CD4-positive, alpha-beta T cell treated with Interleukin-6 for 4 hours (primary cell): Measurements from ENCODE around the gene SUGP1.
"Not testable (repeated sequence)": the region's sequence is repeated elsewhere in the genome, so short reads cannot be mapped to it uniquely, and the experiment has no call there.

Source experiments
- DNase-seq: peaks from one replicate; pipeline ENCODE4 v3.0.0-alpha.2; 2020; ENCODE audit warnings: mixed read lengths

Gene SUGP1

DNA sequence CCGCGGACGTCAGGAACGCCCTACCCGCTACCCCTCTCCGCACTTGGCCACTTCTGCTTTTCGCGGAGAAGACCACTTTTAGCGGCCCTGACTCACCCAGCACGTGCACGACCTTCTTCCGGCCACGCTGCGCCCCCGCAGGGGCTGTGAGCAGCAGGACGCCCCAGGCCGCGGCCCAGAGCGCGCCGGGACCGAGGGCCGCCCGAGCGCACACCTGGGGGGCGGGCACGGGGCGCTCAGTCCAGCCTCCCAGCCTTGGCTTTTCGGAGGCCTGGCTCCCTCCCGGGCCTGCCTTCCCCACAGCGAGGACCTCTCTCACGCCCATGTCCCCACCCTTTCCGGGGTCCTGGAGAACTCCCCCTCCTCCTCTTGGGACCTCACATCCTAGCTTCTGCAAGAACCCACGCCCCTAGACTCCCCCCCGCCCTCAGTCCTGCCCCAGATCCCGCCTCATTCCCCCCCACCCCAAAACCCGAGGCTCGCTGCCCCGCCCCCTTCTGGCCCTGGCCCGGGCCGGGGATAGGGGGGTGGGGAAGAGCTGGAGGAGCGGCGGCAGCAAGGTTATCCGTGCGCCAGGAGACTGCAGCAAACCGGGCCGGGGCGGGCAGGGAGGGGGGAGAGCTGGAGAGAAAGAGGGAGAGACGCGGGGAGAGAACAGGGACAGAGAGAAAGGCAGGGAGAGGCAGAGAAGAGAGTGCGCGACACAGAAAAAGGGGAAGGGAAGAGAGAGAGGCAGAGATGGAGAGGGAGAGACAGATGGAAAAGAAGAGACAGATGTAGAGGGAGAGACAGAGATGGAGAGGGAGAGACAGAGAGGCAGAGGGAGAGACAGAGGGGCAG is 58.7 kb downstream of the SUGP1 start:
- DNase-seq, result no peak

DNA sequence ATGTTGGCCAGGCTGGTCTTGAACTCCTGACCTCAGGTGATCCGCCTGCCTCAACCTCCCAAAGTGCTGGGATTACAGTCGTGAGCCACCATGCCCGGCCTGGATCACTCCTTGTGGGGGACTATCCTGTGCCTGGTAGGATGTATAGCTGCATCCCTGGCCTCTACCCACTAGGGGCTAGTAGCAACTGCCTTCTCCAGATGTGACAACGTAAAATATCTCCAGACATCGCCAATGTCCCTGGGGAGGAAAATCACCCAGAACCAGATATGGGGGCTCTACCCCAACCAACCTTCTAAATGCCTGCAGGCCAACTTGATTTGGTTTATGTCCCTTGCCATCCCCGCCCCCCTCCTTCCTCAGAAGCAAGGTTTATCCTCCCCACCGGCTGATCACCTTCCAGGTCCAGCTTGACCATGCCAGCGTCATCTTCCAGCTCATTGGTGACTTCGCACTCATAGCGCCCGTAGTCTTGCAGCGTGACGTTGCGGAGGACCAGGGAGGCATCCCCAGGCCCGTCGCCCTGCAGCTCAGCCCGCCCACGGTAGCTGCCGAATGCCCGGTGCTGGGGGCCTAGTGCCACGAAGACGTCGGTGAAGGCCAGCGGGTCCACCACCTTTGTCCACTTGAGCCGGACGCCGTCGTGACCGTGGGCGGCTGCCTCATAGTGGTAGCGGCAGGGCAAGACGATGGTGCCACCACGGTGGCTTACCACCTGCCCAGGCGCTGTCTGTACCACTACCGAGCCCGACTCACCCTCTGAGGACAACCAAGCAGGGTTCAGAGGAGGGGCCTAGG is 59.7 kb downstream of the SUGP1 start:
- DNase-seq, result no peak

DNA sequence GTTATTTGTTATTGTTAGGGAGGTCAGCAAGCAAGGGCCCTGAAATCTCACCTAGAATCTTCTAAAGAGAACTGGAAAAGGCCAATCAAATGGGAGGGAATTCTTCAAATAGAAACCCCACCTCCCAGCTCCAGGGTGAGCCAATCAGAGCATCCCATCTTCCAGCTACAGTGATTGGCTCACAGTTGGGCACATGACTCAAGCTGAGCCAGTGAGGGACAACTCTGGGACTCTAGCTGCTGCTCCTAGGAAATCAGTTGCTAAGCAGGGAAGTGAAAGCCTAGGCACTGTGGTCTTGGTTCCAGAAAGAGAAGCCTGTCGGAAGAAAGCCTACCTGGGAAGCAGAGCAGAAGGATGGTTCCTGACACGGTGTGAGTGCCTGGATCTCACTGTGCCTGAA is 60.6 kb downstream of the SUGP1 start:
- DNase-seq, result no peak

DNA sequence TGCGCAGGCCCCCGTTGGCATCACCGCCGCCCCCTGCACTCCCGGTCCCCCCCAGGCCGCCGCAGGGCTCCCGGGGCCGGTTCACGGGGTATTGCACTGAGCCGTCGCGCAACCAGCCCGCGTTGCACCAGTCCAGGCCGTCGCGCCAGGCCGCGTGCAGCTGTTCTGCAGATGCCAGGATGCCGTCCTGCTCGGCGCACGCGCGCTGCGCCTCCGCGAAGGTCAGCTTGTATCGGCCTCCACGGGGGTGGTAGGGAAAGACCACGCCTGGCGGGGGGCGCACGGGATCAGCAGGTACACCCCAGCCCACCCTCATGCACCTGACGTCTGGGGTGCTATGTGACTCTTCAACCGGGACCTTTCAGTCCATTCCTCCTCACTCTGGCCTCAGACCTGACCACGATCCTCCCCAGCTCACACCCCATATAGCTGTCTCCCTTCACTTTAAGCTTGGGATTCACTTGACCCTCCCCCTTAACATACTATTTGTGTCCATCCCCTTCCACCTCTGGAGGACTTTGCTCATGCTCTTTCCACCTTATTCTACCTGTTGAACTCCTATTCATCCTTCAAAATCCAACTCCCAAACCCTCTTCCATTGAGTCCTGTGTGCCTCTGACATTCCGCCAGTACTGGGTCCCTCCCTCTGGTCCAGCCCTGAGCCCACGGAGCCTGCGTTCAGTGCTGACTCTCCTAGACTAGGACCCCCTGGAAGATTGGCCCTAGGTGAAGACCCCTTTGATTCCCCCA is 61.5 kb downstream of the SUGP1 start:
- DNase-seq, result no peak

DNA sequence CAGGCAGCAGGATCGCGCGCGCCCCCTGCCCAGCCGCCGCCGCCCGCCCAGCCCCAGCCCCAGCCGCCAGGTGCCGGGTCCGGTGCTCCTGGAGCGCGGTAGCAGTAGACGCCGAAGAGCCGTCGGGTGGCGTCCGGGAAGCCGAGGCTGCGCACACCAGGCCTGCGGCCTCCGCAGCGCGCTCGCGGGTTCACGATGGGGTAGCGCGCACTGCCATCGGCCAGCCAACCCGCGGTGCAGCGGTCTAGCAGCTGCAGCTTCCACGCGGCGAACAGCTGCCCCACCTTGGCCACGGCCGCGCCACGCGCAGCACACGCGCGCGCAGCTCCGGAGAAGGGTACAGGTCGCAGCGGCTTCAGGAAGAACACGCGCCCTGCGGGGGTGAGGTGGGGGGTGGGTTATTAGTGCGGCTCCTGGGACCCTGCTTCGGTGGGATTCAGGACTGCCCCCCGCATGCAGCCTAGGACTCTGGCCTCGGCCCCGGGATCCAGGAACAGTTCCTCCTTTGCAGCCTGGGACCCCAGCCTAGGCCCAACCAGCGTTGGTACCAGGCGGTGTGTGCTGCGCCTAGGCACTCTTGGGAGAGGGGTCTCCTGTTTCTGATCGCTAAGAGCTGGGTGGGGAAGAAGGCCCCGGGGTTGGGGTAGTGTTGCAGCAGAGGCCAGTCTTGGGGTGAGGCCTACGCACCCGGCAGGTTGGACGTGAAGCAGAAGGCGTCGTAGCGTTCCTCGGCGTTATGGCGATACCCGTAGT is 62.3 kb downstream of the SUGP1 start:
- DNase-seq, result no peak

DNA sequence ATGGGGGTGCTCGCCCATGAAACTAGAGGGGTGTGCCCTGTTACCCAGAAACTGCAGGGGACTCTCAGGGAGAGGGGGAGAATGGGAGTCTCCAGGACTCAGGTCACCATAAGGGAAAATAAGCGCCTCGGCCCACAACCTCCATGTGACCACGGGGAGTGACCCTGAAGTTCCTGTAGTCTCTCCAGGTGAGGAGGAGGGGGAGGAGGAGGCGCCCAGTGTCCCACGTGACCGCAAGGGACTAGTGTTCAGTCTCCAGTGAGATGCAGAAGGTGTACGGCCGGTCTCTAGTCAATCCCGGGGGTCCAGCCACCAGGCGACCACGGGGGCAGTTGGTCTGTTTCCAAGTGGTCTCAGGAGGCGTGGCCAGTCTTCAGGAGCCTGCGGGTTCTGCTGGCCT is 63.2 kb downstream of the SUGP1 start:
- DNase-seq, result no peak

DNA sequence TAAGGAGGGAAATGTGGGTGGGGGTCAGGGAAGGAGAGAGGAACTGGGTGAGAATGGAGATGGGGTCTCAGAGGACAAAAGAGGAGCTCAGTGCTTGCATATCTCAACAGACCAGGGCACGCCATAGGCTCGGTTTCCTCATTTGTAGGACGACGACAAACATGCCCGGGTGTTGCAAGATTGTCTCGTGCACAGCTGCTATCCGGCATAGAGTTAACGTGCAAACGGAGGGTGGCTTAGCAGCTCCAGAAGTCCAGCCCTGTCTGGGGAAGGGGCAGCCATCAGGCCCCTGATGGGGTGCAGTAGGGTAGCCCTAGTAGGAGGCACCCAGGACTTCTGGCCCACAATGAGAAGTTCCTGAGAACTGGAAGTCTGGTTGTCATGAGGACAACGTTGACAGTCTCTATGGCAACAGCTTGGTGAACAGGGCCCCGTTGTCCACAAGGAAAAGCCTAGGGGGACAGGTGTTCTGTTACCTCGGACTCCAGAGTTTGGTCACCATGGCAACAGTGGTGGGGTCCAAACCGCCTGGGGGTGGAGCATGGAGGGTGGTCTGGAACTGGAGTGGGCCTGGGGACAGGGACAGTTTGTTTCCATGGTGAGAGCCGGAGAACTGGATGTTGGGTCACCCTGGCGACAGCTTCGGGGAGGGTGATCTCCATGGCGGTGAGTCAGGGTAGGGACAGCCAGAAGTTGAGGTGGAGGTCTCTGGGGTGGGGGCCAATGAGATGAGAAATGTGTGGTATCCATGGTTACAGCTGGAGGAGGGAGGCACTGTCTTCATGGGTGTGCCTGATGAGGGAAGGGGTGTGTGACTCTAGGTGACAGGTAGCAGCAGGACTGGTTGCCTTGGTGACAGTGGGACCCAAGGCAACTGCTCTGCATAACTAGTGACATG is 64.0 kb downstream of the SUGP1 start:
- DNase-seq, result no peak

DNA sequence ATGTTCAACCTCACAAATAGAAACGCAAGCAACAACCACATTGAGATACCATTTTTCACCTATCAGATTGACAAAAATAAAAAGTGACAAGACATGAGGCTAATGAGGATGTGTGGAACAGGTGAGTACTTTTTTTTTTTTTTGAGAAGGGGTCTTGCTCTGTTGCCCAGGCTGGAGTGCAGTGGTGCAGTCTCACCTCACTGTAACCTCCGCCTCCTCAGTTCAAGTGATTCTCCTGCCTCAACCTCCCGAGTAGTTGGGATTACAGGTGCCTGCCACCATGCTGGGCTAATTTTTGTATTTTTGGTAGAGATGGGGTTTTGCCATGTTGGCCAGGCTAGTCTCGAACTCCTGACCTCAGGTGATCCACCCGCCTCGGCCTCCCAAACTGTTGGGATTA is 66.9 kb downstream of the SUGP1 start:
- DNase-seq, result not testable (repeated sequence)

DNA sequence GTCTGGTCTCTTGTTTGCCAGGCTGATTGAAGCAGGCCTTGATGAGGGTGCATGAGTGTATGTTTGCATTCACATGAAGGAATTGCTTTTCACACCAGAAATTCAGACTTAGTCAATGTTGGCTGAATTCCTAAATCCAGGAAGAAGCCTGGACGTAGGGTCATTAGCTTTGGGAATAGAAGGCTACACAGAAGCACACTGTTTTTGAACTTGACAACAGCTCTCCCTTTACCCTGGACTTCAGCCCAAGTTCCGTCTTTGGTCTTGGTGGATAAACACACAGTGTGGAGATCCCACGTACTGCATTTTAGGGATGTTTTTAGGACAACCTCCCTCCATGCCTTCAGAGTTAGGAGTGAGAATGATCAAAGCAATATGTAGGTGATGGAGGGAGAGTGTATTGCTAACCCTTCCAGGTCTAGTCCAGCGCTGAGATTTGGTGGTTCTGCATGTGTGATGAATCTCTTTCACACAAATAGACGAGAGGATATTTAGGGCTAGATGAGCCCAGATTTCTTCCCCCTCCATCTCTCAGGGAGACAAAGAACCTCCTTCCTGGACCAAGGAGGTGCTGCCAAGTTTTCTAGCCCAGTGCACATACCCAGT is 70.0 kb downstream of the SUGP1 start:
- no peak for DNase-seq

DNA sequence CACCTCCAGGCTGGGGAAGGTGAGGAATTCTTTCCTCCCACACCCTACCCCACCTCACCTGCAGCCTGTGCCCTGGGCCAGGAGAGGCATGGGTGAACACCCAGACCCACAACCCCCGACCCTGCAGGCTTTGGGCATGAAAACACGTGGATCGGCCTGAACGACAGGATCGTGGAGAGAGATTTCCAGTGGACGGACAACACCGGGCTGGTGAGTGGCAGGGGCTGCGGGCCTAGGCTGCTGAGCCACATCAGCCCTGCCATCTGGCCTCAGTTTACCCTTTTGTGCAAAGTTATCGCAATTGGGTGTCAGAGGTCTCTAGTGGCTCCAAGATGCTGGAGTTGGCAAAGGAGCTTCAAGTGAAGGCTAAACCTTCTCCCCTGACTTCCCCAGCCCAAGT is 79.8 kb downstream of the SUGP1 start:
- DNase-seq, result no peak

DNA sequence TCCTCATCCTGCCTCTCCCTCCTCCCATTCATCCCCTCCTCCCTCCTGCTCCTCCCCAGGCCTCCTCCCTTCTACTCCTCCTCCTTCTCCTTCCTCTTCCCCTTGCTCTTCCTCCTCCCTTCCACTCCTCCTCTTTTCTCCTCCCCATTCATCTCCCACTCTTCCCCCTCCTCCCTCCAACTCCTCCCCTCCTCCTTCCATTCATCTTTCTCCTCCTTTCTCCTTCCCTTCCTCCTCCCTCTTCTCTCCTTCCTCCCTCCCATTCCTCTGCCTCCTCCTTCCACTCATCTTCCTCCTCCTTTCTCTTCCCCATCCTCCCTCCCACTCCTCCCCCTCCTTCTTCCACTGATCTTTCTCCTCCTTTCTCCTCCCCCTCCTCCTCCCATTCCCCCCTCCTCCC is 80.6 kb downstream of the SUGP1 start:
- DNase-seq, result no peak

DNA sequence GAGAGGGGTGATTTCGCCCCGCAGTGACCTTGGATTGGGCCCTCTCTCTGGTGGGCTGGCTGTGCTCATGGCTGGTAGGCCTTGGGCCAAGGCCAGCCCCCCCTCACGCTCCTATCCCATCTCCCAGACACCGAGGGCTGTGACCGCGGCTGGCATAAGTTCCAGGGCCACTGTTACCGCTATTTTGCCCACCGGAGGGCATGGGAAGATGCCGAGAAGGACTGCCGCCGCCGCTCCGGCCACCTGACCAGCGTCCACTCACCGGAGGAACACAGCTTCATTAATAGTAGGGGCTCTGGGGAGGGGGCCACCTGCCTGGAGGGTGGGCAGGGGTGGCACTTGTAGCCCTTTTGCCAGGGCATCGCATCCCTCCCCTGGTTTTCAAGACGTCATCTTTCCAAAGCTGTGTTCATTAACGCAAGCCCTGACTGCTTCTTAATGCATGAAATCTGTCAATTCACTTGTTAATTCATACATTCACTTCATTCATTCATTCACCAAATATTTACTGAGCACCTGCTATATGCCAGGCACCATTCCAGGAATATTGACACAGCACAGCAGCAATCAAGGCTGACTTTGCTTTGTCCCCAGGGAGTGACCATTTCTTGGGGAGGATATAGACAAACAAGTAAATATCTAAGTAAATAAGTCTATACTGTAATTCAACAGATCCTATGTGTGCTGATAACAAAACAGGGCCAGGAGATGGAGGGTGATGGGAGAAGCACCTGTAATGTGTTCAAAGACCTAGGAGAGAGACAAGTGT is 82.0 kb downstream of the SUGP1 start:
- DNase-seq, result no peak

DNA sequence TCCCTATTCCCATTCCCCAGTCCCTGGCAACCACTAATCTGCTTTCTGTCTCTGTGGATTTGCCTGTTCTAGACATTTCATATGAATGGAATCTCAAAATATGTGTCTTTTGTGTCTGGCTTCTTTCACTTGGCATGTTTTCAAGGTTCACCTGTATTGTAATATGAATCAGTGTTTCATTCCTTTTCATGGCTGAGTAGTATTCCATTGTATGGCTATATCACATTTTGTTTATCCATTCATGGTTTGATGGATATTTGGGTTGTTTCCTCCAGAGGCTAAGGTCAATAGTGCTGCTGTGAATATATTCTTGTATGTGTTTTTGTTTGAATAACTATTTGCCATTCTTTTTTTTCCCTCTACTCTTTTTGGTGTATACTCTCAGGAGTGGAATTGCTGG is 84.1 kb downstream of the SUGP1 start:
- DNase-seq, result no peak

DNA sequence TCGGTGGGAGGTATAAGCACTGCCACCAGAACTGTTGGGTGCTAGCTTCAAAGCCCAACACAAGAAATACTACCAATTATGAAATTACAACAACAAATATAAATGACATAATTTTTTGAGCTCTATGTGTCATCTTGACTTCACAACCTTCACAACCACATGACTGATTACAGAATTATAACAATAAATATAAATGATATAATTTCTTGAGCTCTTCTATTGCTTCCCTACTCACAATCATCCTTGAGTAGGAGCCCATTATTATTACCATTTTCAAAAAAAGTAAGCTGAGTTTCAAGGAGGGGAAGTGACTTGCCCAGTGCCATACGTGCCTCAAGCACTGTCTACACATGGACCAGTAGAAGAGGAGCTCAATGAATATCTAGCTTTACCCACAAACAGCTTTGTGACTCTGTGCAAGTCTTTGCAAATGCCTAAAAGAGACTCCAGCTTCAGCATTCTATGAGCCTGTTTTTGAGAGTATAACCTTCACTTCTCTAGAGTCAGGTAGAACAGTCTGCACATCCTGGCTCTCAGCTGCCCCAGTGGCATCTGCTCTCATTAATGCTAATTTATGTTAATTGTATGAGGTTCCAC is 86.0 kb downstream of the SUGP1 start:
- no peak for DNase-seq

DNA sequence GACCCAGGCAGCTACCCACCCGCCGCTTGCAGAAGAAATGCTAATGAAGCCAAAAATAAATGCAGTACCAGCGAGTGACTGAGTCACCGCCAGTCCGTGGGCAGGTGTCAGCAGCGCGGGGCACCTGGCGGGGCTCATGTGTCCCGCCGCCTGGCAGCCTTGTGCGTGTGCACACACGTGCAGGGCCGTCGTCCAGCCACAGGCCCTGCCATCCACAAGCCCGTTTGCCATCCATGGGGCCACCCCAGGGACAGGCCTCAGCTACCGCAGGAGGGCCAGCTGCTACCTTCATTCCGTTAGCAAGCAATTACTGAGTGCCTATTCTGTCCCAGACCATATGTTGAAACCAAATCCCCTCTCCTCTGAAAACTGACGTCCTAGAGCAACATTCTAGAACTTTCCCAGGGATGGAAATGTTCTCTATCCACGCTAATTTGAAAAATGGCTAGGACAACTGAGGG is 88.0 kb downstream of the SUGP1 start:
- no peak for DNase-seq

DNA sequence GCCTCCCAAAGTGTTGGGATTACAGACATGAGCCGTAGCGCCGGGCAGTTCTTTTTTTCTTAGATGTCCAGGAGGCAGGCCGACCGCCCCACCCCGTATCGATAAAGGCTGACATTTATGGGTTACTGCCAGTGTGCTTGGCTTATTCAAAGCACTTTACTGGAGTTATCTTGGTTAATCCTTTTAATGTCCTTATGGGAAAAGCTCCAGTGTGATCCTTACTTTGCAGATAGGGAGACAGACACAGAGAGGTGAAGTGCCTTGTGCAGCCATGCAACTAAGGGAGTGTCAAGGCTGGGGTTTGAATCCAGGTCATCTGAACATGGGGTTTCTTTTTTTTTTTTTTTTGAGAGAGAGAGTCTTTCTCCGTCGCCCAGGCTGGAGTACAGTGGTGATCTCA is 89.3 kb downstream of the SUGP1 start:
- no peak for DNase-seq

DNA sequence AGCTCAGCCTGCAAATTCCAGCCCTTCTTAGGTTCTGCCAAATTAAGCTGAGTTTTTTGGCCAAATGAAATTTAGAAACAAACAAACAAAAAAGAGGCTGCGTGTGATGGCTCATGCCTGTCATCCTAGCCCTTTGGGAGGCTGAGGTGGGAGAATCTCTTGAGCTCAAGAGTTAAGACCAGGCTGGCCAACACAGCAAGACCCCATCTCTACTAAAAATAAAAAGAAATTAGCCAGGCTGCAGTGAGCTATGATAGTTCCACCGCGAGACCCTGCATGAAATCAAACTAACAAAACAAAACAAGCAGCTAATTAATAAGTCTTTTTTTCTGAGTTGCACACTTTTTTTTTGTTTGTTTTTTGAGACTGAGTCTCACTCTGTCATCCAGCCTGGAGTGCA is 90.6 kb downstream of the SUGP1 start:
- no peak for DNase-seq

DNA sequence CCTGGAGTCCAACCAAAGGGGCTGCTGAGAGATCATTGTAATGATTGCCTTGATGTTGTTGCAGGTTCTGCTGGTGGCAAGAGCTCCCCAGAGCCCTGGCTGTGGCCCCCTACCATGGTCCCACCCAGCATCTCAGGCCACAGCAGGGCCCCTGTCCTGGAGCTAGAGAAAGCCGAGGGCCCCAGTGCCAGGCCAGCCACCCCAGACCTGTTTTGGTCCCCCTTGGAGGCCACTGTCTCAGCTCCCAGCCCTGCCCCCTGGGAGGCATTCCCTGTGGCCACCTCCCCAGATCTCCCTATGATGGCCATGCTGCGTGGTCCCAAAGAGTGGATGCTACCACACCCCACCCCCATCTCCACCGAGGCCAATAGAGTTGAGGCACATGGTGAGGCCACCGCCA is 93.1 kb downstream of the SUGP1 start:
- DNase-seq, result no peak

DNA sequence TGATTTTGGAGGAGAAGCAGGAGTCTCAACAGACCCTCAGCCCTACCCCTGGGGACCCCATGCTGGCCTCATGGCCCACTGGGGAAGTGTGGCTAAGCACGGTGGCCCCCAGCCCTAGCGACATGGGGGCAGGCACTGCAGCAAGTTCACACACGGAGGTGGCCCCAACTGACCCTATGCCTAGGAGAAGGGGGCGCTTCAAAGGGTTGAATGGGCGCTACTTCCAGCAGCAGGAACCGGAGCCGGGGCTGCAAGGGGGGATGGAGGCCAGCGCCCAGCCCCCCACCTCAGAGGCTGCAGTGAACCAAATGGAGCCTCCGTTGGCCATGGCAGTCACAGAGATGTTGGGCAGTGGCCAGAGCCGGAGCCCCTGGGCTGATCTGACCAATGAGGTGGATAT is 93.6 kb downstream of the SUGP1 start:
- DNase-seq, result no peak

DNA sequence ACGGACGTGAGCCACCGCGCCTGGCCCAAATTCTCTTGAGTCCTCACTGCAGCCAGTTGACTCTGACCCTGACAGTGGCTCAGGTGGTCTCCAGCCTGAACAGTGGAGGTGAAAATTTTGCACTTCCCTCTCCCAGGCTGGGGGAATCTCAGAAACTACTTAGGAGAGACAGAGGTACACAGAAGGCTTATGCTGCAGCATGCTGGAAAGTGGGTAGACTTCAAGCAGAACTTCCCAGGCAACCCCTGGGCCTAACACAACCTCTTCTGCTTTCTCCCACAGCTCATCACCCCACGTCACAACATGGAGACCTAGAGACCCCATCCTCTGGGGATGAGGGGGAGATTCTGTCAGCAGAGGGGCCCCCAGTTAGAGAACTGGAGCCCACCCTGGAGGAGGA is 94.1 kb downstream of the SUGP1 start:
- DNase-seq, result no peak
